ENCODE measurements around the gene TAGLN3.

The TAGLN3 gene

DNA sequence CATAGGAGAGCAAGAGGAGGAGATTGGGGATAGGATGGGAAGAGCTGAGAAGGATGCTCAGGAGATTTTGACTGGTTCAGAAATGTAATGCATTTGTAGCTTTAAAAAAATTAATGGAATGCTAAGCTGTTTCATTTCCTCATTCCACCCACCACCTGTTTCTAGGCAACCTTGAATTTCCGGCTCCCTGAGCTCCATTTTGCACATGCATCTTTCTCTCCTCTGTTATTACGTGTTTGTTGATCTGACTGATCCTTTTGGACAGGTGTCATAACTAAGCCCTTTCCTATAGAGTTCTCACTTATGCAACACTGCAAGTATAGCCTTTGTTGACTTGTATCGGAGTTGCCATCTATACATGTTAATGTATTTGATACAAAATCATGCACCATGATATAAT lies 40.1 kb downstream of the TAGLN3 start:
- TF ChIP-seq, protein P1, sequence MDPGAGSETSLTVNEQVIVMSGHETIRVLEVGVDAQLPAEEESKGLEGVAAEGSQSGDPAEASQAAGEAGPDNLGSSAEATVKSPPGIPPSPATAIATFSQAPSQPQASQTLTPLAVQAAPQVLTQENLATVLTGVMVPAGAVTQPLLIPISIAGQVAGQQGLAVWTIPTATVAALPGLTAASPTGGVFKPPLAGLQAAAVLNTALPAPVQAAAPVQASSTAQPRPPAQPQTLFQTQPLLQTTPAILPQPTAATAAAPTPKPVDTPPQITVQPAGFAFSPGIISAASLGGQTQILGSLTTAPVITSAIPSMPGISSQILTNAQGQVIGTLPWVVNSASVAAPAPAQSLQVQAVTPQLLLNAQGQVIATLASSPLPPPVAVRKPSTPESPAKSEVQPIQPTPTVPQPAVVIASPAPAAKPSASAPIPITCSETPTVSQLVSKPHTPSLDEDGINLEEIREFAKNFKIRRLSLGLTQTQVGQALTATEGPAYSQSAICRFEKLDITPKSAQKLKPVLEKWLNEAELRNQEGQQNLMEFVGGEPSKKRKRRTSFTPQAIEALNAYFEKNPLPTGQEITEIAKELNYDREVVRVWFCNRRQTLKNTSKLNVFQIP (CRISPR knock-in tag; IDR thresholded peaks at IDR 0.05; ENCODE audit: borderline replicate concordance, low read depth), result no peak
- TF ChIP-seq ISL1 (CRISPR knock-in tag; IDR thresholded peaks at IDR 0.05) (no peak), ZFP3 (CRISPR knock-in tag; IDR thresholded peaks at IDR 0.05) (no peak), ZNF565 (CRISPR knock-in tag; conservative IDR thresholded peaks at IDR 0.05; ENCODE audit: low read depth) (no peak), GLIS3 (CRISPR knock-in tag; IDR thresholded peaks at IDR 0.05) (no peak)
- no peak; the same call in 2 of the 3 replicates for ATAC-seq

DNA sequence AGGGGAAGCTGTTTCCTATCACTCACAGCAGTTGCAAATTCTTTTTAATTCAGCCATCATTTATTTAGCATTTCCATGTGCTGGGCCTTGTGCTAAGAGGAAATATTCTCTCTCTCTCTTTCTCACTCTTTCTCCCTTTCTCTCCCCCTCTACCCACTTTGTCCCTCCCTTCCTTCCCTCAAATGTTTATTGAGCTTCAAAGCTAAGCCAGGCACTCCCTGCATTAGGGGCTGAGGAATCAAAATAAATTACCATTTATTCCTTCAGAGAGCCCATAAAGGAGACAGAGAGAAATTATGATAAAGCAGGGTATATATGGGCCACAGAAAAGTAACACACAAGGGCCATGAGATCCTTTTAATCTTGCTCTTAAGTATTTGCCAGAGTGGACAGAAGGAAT lies 42.6 kb downstream of the TAGLN3 start:
- TF ChIP-seq GLIS3 (CRISPR knock-in tag; IDR thresholded peaks at IDR 0.05) (no peak), BACH2 (CRISPR knock-in tag; IDR thresholded peaks at IDR 0.05; ENCODE audit: borderline replicate concordance) (no peak), ZNF565 (CRISPR knock-in tag; conservative IDR thresholded peaks at IDR 0.05; ENCODE audit: low read depth) (no peak), CSDC2 (CRISPR knock-in tag; IDR thresholded peaks at IDR 0.05) (no peak), ZFP30 (CRISPR knock-in tag; IDR thresholded peaks at IDR 0.05) (no peak), PPARA (CRISPR knock-in tag; IDR thresholded peaks at IDR 0.05; ENCODE audit: borderline replicate concordance) (no peak), ZNF70 (CRISPR knock-in tag; IDR thresholded peaks at IDR 0.05) (no peak), RARB (CRISPR knock-in tag; IDR thresholded peaks at IDR 0.05) (no peak)
- TF ChIP-seq, protein P1 (CRISPR knock-in tag; IDR thresholded peaks at IDR 0.05; ENCODE audit: borderline replicate concordance, low read depth), result no peak
- TF ChIP-seq, protein P2, sequence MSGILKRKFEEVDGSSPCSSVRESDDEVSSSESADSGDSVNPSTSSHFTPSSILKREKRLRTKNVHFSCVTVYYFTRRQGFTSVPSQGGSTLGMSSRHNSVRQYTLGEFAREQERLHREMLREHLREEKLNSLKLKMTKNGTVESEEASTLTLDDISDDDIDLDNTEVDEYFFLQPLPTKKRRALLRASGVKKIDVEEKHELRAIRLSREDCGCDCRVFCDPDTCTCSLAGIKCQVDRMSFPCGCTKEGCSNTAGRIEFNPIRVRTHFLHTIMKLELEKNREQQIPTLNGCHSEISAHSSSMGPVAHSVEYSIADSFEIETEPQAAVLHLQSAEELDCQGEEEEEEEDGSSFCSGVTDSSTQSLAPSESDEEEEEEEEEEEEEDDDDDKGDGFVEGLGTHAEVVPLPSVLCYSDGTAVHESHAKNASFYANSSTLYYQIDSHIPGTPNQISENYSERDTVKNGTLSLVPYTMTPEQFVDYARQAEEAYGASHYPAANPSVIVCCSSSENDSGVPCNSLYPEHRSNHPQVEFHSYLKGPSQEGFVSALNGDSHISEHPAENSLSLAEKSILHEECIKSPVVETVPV (CRISPR knock-in tag; IDR thresholded peaks at IDR 0.05), result no peak
- TF ChIP-seq, protein P3, sequence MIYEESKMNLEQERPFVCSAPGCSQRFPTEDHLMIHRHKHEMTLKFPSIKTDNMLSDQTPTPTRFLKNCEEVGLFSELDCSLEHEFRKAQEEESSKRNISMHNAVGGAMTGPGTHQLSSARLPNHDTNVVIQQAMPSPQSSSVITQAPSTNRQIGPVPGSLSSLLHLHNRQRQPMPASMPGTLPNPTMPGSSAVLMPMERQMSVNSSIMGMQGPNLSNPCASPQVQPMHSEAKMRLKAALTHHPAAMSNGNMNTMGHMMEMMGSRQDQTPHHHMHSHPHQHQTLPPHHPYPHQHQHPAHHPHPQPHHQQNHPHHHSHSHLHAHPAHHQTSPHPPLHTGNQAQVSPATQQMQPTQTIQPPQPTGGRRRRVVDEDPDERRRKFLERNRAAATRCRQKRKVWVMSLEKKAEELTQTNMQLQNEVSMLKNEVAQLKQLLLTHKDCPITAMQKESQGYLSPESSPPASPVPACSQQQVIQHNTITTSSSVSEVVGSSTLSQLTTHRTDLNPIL (CRISPR knock-in tag; IDR thresholded peaks at IDR 0.05; ENCODE audit: low read depth), result no peak
- TF ChIP-seq, protein P4, sequence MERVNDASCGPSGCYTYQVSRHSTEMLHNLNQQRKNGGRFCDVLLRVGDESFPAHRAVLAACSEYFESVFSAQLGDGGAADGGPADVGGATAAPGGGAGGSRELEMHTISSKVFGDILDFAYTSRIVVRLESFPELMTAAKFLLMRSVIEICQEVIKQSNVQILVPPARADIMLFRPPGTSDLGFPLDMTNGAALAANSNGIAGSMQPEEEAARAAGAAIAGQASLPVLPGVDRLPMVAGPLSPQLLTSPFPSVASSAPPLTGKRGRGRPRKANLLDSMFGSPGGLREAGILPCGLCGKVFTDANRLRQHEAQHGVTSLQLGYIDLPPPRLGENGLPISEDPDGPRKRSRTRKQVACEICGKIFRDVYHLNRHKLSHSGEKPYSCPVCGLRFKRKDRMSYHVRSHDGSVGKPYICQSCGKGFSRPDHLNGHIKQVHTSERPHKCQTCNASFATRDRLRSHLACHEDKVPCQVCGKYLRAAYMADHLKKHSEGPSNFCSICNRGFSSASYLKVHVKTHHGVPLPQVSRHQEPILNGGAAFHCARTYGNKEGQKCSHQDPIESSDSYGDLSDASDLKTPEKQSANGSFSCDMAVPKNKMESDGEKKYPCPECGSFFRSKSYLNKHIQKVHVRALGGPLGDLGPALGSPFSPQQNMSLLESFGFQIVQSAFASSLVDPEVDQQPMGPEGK (CRISPR knock-in tag; IDR thresholded peaks at IDR 0.05; ENCODE audit: borderline replicate concordance), result no peak
- TF ChIP-seq, protein P5, sequence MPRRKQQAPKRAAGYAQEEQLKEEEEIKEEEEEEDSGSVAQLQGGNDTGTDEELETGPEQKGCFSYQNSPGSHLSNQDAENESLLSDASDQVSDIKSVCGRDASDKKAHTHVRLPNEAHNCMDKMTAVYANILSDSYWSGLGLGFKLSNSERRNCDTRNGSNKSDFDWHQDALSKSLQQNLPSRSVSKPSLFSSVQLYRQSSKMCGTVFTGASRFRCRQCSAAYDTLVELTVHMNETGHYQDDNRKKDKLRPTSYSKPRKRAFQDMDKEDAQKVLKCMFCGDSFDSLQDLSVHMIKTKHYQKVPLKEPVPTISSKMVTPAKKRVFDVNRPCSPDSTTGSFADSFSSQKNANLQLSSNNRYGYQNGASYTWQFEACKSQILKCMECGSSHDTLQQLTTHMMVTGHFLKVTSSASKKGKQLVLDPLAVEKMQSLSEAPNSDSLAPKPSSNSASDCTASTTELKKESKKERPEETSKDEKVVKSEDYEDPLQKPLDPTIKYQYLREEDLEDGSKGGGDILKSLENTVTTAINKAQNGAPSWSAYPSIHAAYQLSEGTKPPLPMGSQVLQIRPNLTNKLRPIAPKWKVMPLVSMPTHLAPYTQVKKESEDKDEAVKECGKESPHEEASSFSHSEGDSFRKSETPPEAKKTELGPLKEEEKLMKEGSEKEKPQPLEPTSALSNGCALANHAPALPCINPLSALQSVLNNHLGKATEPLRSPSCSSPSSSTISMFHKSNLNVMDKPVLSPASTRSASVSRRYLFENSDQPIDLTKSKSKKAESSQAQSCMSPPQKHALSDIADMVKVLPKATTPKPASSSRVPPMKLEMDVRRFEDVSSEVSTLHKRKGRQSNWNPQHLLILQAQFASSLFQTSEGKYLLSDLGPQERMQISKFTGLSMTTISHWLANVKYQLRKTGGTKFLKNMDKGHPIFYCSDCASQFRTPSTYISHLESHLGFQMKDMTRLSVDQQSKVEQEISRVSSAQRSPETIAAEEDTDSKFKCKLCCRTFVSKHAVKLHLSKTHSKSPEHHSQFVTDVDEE (CRISPR knock-in tag; IDR thresholded peaks at IDR 0.05), result no peak
- no peak for ATAC-seq

DNA sequence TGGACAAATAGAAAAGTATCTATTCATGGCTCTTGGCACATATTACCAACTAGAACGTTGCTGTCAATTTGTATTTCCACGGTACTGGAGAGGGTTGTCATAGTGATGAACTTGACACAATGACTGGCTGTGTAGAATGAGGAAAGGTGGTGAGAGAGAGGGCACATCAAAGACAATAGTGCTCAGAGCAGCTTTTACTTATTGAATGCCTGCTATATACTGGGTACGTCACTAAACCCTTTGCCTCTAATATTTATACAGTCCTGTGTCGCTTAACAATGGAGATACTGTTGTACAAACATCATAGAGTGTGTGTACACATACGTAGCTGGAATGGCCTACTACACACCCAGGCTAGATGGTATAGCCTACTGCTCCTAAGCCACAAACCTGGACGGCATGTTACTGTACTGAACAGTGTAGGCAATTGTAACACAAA lies 44.1 kb downstream of the TAGLN3 start:
- ATAC-seq, result no peak
- TF ChIP-seq RARB (CRISPR knock-in tag; IDR thresholded peaks at IDR 0.05) (no peak), PPARA (CRISPR knock-in tag; IDR thresholded peaks at IDR 0.05; ENCODE audit: borderline replicate concordance) (no peak), ZFP30 (CRISPR knock-in tag; IDR thresholded peaks at IDR 0.05) (no peak), BACH2 (CRISPR knock-in tag; IDR thresholded peaks at IDR 0.05; ENCODE audit: borderline replicate concordance) (no peak)
- TF ChIP-seq, protein P4 (CRISPR knock-in tag; IDR thresholded peaks at IDR 0.05; ENCODE audit: borderline replicate concordance), result no peak
- TF ChIP-seq, protein P1 (CRISPR knock-in tag; IDR thresholded peaks at IDR 0.05; ENCODE audit: borderline replicate concordance, low read depth), result no peak

Measured in SK-N-SH treated with all-trans-retinoic acid at 6 μM for 48 hours (cell line).